ENCODE results near the gene QKI. TPM values are rescaled to one million over a fixed set of nuclear protein-coding genes. Genes with fewer than 3 reads are reported as not detected.

QKI gene
- total RNA-seq, 3 donors from 2014 or later (not counting 1 experiment from before 2014, with no cell fraction given): 148 to 174 (median 166) TPM

GRCh38 chr6:163392533-163392932 is 22.0 kb upstream of the QKI start:
- Mint-ChIP-seq H3K9me3 (no peaks in the 10 kb centered on the region), H3K4me1 (peaks cover 0 to 6% of the 10 kb centered on the region in 2 donors), H3K4me3 (no peak overlapping the region), H3K36me3 (no peaks in the 10 kb centered on the region), H3K27me3 (ENCODE audit: low read depth in 2 of 2) (peaks cover 19 to 22% of the 10 kb centered on the region in 2 donors), H3K27ac (no peak overlapping the region)
- intact Hi-C loops (cut with micrococcal nuclease): no loop called here
- Histone ChIP-seq H3K27ac (ENCODE audit: low read length) (no peak overlapping the region), H3K9me3 (ENCODE audit: control insufficient read depth, insufficient read depth, low read length) (no peaks in the 10 kb centered on the region), H3K4me3 (ENCODE audit: low read length) (no peak overlapping the region), H3K36me3 (ENCODE audit: control insufficient read depth, insufficient read depth, low read length) (no peaks in the 10 kb centered on the region), H3K4me1 (ENCODE audit: control insufficient read depth, insufficient read depth, low read length) (no peaks in the 10 kb centered on the region), H3K27me3 (ENCODE audit: control insufficient read depth, insufficient read depth, low read length) (no peaks in the 10 kb centered on the region)
- ATAC-seq (no peak), DNase-seq (no peak)
- no peak for TF ChIP-seq CTCF (IDR thresholded peaks at IDR 0.05)
- WGBS (ENCODE audit: insufficient coverage): 67% methylated on average over 1 of the region's 2 CpGs

GRCh38 chr6:163393923-163394322 is 20.6 kb upstream of the QKI start:
- H3K27ac ChIP-seq (ENCODE audit: low read length): no peak overlapping the region
- WGBS (ENCODE audit: insufficient coverage): 98% methylated on average over 5 of the region's 5 CpGs
- no peaks in the 10 kb centered on the region for H3K36me3 Mint-ChIP-seq

GRCh38 chr6:163394659-163395058 is 19.9 kb upstream of the QKI start:
- ATAC-seq (no peak), DNase-seq (no peak)
- Mint-ChIP-seq H3K36me3 (no peaks in the 10 kb centered on the region), H3K9me3 (no peaks in the 10 kb centered on the region), H3K27me3 (ENCODE audit: low read depth in 2 of 2) (peaks cover 16 to 25% of the 10 kb centered on the region in 2 donors), H3K27ac (no peak overlapping the region), H3K4me3 (no peak overlapping the region), H3K4me1 (peaks cover 0 to 6% of the 10 kb centered on the region in 2 donors)
- TF ChIP-seq CTCF (IDR thresholded peaks at IDR 0.05): no peak
- no peaks in the 10 kb centered on the region for H3K36me3 ChIP-seq (ENCODE audit: control insufficient read depth, insufficient read depth, low read length)
- WGBS (ENCODE audit: insufficient coverage): 94% methylated on average over 4 of the region's 4 CpGs
- H3K4me3 ChIP-seq (ENCODE audit: low read length): no peak overlapping the region
- no peaks in the 10 kb centered on the region for H3K27me3 ChIP-seq (ENCODE audit: control insufficient read depth, insufficient read depth, low read length)
- intact Hi-C loops (cut with micrococcal nuclease): no loop called here
- no peaks in the 10 kb centered on the region for H3K9me3 ChIP-seq (ENCODE audit: control insufficient read depth, insufficient read depth, low read length)
- H3K27ac ChIP-seq (ENCODE audit: low read length): no peak overlapping the region
- no peaks in the 10 kb centered on the region for H3K4me1 ChIP-seq (ENCODE audit: control insufficient read depth, insufficient read depth, low read length)

More at GRCh38 chr6:163393923-163394322, 20.6 kb upstream of the QKI start:
- intact Hi-C loops (cut with micrococcal nuclease): no loop called here
- no peak overlapping the region for H3K4me3 Mint-ChIP-seq
- no peaks in the 10 kb centered on the region for H3K9me3 Mint-ChIP-seq
- Histone ChIP-seq H3K27me3 (ENCODE audit: control insufficient read depth, insufficient read depth, low read length) (no peaks in the 10 kb centered on the region), H3K36me3 (ENCODE audit: control insufficient read depth, insufficient read depth, low read length) (no peaks in the 10 kb centered on the region), H3K4me1 (ENCODE audit: control insufficient read depth, insufficient read depth, low read length) (no peaks in the 10 kb centered on the region), H3K4me3 (ENCODE audit: low read length) (no peak overlapping the region), H3K9me3 (ENCODE audit: control insufficient read depth, insufficient read depth, low read length) (no peaks in the 10 kb centered on the region)
- peaks cover 0 to 6% of the 10 kb centered on the region in 2 donors for H3K4me1 Mint-ChIP-seq
- TF ChIP-seq CTCF (IDR thresholded peaks at IDR 0.05): no peak
- no peak for ATAC-seq
- no peak overlapping the region for H3K27ac Mint-ChIP-seq
- DNase-seq: no peak
- H3K27me3 Mint-ChIP-seq (ENCODE audit: low read depth in 2 of 2): peaks cover 16 to 25% of the 10 kb centered on the region in 2 donors

GRCh38 chr6:163395122-163395830 is 19.2 kb upstream of the QKI start:
- intact Hi-C loops (cut with micrococcal nuclease): no loop called here

More at GRCh38 chr6:163395122-163395830, 19.2 kb upstream of the QKI start:
- H3K36me3 Mint-ChIP-seq: no peaks in the 10 kb centered on the region
- no peak overlapping the region for H3K27ac Mint-ChIP-seq
- ATAC-seq (no peak), DNase-seq (no peak)
- 100% methylated on average over 2 of the region's 5 CpGs for WGBS (ENCODE audit: insufficient coverage)
- H3K27me3 Mint-ChIP-seq (ENCODE audit: low read depth in 2 of 2): peaks cover 16 to 25% of the 10 kb centered on the region in 2 donors
- H3K4me1 ChIP-seq (ENCODE audit: control insufficient read depth, insufficient read depth, low read length): no peaks in the 10 kb centered on the region
- H3K4me1 Mint-ChIP-seq: peaks cover 0 to 6% of the 10 kb centered on the region in 2 donors
- no peaks in the 10 kb centered on the region for H3K27me3 ChIP-seq (ENCODE audit: control insufficient read depth, insufficient read depth, low read length)
- no peaks in the 10 kb centered on the region for H3K9me3 ChIP-seq (ENCODE audit: control insufficient read depth, insufficient read depth, low read length)
- H3K9me3 Mint-ChIP-seq: no peaks in the 10 kb centered on the region
- no peak overlapping the region for H3K4me3 Mint-ChIP-seq
- no peak overlapping the region for H3K4me3 ChIP-seq (ENCODE audit: low read length)
- no peaks in the 10 kb centered on the region for H3K36me3 ChIP-seq (ENCODE audit: control insufficient read depth, insufficient read depth, low read length)
- H3K27ac ChIP-seq (ENCODE audit: low read length): no peak overlapping the region
- TF ChIP-seq CTCF (IDR thresholded peaks at IDR 0.05): no peak

Data from natural killer cell (primary cell).